Pancreas (tissue), 10 donors: ENCODE data around the gene KDM4B. TPM values are rescaled to one million over a fixed set of nuclear protein-coding genes. Genes with fewer than 3 reads are reported as not detected.
"Not testable (repeated sequence)": the region's sequence is repeated elsewhere in the genome, so short reads cannot be mapped to it uniquely, and the experiment has no call there.

Experiments used
- ATAC-seq, 4 donors: fragments of 200-7000 bp; cut with Tn5 transposase; one replicate each; pipeline versions ENCODE4 v1.8.0 to v1.9.1; 2020; ENCODE audit warnings: mild to moderate bottlenecking in 4 of 4, moderate library complexity in 4 of 4
- DNase-seq, 6 donors: peaks; one replicate each; pipeline ENCODE4 v3.0.0-alpha.2; 2020
- FAIRE-seq: peaks from 2 replicates; lab custom pipeline; 2012; peaks lifted over from hg19 to GRCh38; lab: Jason Lieb, UNC
- H3K27ac ChIP-seq, 4 donors: fragments of 200-600 bp; sonication (generic); 1 replicate in 3 of 4; 2 replicates in 1 of 4; pipeline versions ENCODE4 v1.5.0 to v1.8.0; 2020
- H3K27me3 ChIP-seq, 4 donors: fragments of 200-600 bp; one replicate each; pipeline ENCODE4 v1.8.0; 2021
- H3K36me3 ChIP-seq, 3 donors: fragments of 200-600 bp; sonication (generic) in 1 of 3; one replicate each; pipeline versions ENCODE4 v1.5.0 to v1.8.0; 2020 to 2021
- H3K4me1 ChIP-seq, 3 donors: fragments of 200-600 bp; one replicate each; pipeline ENCODE4 v1.8.0; 2021
- H3K4me3 ChIP-seq, 4 donors: fragments of 200-600 bp; sonication (generic) in 2 of 4; one replicate each; pipeline versions ENCODE4 v1.5.0 to v1.8.0; 2020 to 2021
- H3K9me3 ChIP-seq, 4 donors: fragments of 200-600 bp; one replicate each; pipeline ENCODE4 v1.8.0; 2021
- WGBS, 2 donors: extraction: QIAGEN DNeasy Blood & Tissue Kit; methylation state at CpG; one replicate each; pipeline ENCODE4 v1.1.7; 2013; 5-methylcytosine and 5-hydroxymethylcytosine counted together
- intact Hi-C, 3 donors: fragments of 100-400 bp; cut with DNase I; formaldehyde crosslinking; loops; one replicate each; pipeline versions ENCODE4 v1.11.1 to v1.14.2; 2022
- polyA plus RNA-seq, 2 donors: library from polyadenylated mRNA; stranded (reverse); fragments of 200-250 nt; gene quantifications; one replicate each; pipeline ENCODE4 v1.2.3, GENCODE V29; 2013
- total RNA-seq, 6 donors: library from RNA; stranded (reverse); fragmentation: NEBNext Ultra II Directional in 4 of 6; extraction: Animal tissue kit (Norgen Biotek cat#: 25700) in 4 of 6; gene quantifications; one replicate each; pipeline versions ENCODE4 v1.2.1 to v1.2.4, GENCODE V29; 2021 to 2023
- TF ChIP-seq, protein P1 (sequence below), 4 donors: fragments of 200-600 bp; sonication (generic) in 3 of 4; IDR thresholded peaks; one replicate each; pipeline versions ENCODE4 v1.5.0 to v1.8.0; 2021; ENCODE audit warnings: antibody characterized with exemption in 4 of 4
- donor health status: healthy with polysubstance abuse.
- donor health status: DM: no; HTN: no; CAD: no; lungs with moderate emphysema.
- donor health status: DM: no; HTN: no; CAD: no.
- donor health status: control.
- donor health status: control.
- donor health status: Bipolar disorder and iron deficiency.
- donor health status: DM: yes; HTN: yes; CAD: no.
- donor health status: DM: no; HTN: no; CAD: no.
- donor health status: DM: no; HTN: no; CAD: no.
- donor health status: DM: yes; HTN: yes; CAD: no.

Gene KDM4B
- total and polyA plus RNA-seq, 8 donors, result 13.8 to 24.0 (median 18.5) TPM

GRCh38 chr19:5025027-5025426 lies 56.1 kb downstream of the KDM4B start:
- no peaks in the 10 kb centered on the region for H3K27me3 ChIP-seq
- H3K9me3 ChIP-seq, result no peaks in the 10 kb centered on the region
- DNase-seq, result no peak
- TF ChIP-seq, protein P1, sequence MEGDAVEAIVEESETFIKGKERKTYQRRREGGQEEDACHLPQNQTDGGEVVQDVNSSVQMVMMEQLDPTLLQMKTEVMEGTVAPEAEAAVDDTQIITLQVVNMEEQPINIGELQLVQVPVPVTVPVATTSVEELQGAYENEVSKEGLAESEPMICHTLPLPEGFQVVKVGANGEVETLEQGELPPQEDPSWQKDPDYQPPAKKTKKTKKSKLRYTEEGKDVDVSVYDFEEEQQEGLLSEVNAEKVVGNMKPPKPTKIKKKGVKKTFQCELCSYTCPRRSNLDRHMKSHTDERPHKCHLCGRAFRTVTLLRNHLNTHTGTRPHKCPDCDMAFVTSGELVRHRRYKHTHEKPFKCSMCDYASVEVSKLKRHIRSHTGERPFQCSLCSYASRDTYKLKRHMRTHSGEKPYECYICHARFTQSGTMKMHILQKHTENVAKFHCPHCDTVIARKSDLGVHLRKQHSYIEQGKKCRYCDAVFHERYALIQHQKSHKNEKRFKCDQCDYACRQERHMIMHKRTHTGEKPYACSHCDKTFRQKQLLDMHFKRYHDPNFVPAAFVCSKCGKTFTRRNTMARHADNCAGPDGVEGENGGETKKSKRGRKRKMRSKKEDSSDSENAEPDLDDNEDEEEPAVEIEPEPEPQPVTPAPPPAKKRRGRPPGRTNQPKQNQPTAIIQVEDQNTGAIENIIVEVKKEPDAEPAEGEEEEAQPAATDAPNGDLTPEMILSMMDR (IDR thresholded peaks at IDR 0.05), result no peak
- WGBS, 2 donors, result 91 to 94% methylated on average over 10 of the region's 10 CpGs
- H3K27ac ChIP-seq, result no peak overlapping the region
- H3K4me3 ChIP-seq, result no peak overlapping the region
- intact Hi-C loops, result loop anchor here in 1 of 3 donors (10.0 kb wide), 1 partner anchor 210 kb away; no protein-coding TSS in a partner anchor
- no peaks in the 10 kb centered on the region for H3K36me3 ChIP-seq
- FAIRE-seq, result no peak
- no peak for ATAC-seq
- H3K4me1 ChIP-seq, result no peaks in the 10 kb centered on the region

DNA sequence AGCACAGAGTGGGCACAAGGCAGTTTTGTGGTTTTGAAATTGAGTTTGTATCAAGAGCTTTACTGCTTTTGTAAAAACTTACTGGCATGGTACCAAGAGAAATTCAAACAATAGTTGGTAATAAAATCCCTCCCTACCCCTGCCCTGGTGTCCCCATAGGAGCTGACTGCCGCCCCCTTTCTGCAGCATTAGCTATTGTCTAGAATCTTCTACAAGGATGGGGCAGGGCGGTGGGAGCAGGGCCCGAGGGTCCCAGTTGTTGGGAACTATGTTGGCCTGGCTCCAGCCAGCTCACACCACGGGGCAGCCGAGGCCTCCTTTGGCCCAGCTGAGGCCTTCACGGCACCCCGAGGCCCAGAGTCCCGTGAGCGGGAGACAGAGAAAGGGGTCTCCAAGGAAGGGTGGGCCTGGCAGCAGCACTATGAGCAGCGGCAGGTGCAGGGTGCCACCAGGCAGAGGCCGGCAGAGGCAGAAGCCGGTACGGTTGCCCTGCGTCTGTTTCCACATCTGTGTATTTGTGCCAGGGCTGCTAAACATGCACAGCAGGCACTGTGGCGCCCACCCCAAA lies 57.9 kb downstream of the KDM4B start:
- no peak for ATAC-seq
- FAIRE-seq, result no peak
- Histone ChIP-seq H3K36me3 (no peaks in the 10 kb centered on the region), H3K27me3 (no peaks in the 10 kb centered on the region), H3K27ac (no peak overlapping the region), H3K4me1 (no peaks in the 10 kb centered on the region), H3K9me3 (no peaks in the 10 kb centered on the region), H3K4me3 (no peak overlapping the region)
- intact Hi-C loops, result loop anchor here in 1 of 3 donors (10.0 kb wide), 1 partner anchor 212 kb away; no protein-coding TSS in a partner anchor
- 83 to 89% methylated on average over 15 of the region's 15 CpGs for WGBS, 2 donors
- no peak for DNase-seq
- TF ChIP-seq, protein P1 (IDR thresholded peaks at IDR 0.05), result no peak

GRCh38 chr19:5028229-5028886 lies 59.4 kb downstream of the KDM4B start:
- Histone ChIP-seq H3K4me1 (no peaks in the 10 kb centered on the region), H3K27me3 (no peaks in the 10 kb centered on the region), H3K27ac (no peak overlapping the region), H3K4me3 (no peak overlapping the region), H3K36me3 (peaks cover 0 to 5% (median 3%) of the 10 kb centered on the region in 3 donors), H3K9me3 (no peaks in the 10 kb centered on the region)
- ATAC-seq, result no peak
- FAIRE-seq, result no peak
- TF ChIP-seq, protein P1 (IDR thresholded peaks at IDR 0.05), result no peak
- DNase-seq, result no peak
- intact Hi-C loops, result loop anchor here in 1 of 3 donors (10.0 kb wide), 1 partner anchor 214 kb away; no protein-coding TSS in a partner anchor
- WGBS, 2 donors, result 92 to 94% methylated on average over 15 of the region's 15 CpGs

DNA sequence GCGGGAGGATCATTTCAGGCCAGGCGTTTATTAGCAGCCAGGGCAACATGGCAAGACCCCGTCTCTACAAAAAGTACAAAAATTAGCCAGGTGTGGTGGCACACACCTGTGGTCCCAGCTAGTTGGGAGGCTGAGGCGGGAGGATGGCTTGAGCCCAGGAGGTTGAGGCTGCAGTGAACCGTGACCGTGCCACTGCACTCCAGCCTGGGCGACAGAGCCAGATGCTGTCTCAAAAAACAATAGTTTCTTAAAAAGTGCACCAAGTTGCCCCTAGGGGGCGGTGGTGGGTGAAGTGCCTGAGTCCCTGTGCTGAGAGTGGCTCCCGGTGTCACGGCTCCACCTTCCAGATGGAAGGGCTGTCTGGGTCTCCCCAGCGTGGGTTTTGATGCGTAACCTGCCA lies 60.7 kb downstream of the KDM4B start:
- not testable (repeated sequence) for H3K9me3 ChIP-seq, H3K36me3 ChIP-seq, H3K4me3 ChIP-seq, H3K27me3 ChIP-seq, H3K27ac ChIP-seq, H3K4me1 ChIP-seq, FAIRE-seq
- 66 to 78% methylated on average over 12 of the region's 12 CpGs for WGBS, 2 donors
- TF ChIP-seq, protein P1 (IDR thresholded peaks at IDR 0.05), result peak; percentile 10 to 43 (median 28)
- intact Hi-C loops, result loop anchor here in 1 of 3 donors (10.0 kb wide), 1 partner anchor 215 kb away; no protein-coding TSS in a partner anchor
- ATAC-seq, result peak in 3 of 4 donors; percentile 8 to 39 (median 25)
- peak in 1 of 6 donors; percentile 49 for DNase-seq
